AG10803 (cell line): ENCODE measurements around the gene DAGLB.

Experiments
- DNase-seq: peaks from one replicate; pipeline ENCODE4 v3.0.0; 2010; ENCODE audit warnings: low read depth
- H3K4me3 ChIP-seq: 2 replicates; pipeline ENCODE4 v1.5.1; 2011; ENCODE audit warnings: mild to moderate bottlenecking, low read length, control low read depth
- CTCF ChIP-seq: conservative IDR thresholded peaks from 2 replicates; pipeline ENCODE4 v1.5.1; 2011; ENCODE audit warnings: mild to moderate bottlenecking, low read length, control low read depth, inconsistent platforms

The DAGLB gene

GRCh38 chr7:6430974-6431373, 16.8 kb downstream of the DAGLB start:
- no peak for DNase-seq
- no peak for TF ChIP-seq CTCF
- no peak overlapping the region for H3K4me3 ChIP-seq

- no peak overlapping the region for H3K4me3 ChIP-seq
- no peak; the same call in 1 of the 2 replicates for TF ChIP-seq CTCF
- DNase-seq, result peak; percentile 36
Observed at GRCh38 chr7:6430271-6430940, 17.3 kb downstream of the DAGLB start.

- no peak overlapping the region for H3K4me3 ChIP-seq
- DNase-seq, result no peak
- no peak for TF ChIP-seq CTCF
Observed at GRCh38 chr7:6425948-6426347, 21.8 kb downstream of the DAGLB start.

- peak; percentile 23 for DNase-seq
- no peak overlapping the region for H3K4me3 ChIP-seq
- TF ChIP-seq CTCF, result no peak; the same call in 1 of the 2 replicates
Observed at GRCh38 chr7:6423942-6424701, 23.6 kb downstream of the DAGLB start.

DNA sequence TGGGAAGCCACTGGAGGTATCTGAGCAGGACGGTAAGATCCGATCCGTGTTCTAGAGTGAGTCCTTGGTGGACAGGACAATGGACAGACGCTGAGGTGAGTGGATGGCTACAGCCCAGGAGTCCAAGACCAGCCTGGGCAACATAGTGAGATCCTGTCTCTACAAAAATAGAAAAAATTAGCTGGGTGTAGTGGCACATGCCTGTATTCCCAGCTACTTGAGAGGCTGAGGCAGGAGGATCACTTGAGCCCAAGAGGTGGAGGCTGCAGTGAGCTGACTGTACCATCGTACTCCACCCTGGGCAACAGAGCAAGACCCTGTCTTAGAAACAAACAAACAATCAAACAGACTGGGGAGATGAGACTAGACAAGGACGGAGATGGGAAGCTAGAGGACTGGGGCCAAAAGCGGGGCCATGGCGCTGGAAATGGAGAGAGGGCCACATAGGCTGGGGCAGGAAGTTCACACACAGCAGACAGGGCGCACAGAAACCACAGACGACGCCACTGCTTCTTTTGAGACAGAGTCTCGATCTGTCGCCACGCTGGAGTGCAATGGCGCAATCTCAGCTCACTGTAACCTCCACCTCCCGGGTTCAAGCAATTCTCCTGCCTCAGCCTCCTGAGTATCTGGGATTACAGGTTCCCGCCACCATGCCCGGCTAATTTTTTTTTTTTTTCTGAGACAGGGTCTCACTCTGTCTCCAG, 24.7 kb downstream of the DAGLB start:
- no peak for TF ChIP-seq CTCF
- no peak for DNase-seq
- no peak overlapping the region for H3K4me3 ChIP-seq

- H3K4me3 ChIP-seq, result no peak overlapping the region
- DNase-seq, result no peak
- no peak for TF ChIP-seq CTCF
Observed at GRCh38 chr7:6422095-6422494, 25.7 kb downstream of the DAGLB start.

- DNase-seq, result no peak
- no peak overlapping the region for H3K4me3 ChIP-seq
- TF ChIP-seq CTCF, result no peak
Observed at GRCh38 chr7:6420680-6421079, 27.1 kb downstream of the DAGLB start.
